Adipocyte (in vitro differentiated cells): Measurements from ENCODE around the gene CDH7.

ENCODE experiments used
- DNase-seq: peaks from one replicate; pipeline ENCODE4 v3.0.0-alpha.2; 2015; ENCODE audit warnings: low read depth
- H3K27me3 ChIP-seq: replicated peaks from 2 replicates; pipeline ENCODE4 v1.7.0; 2013; ENCODE audit warnings: mild to moderate bottlenecking, low read length, moderate library complexity; ENCODE audit not compliant: control insufficient read depth, insufficient read depth
- H3K36me3 ChIP-seq: 2 replicates; pipeline ENCODE4 v1.7.0; 2013; ENCODE audit warnings: low read length, mild to moderate bottlenecking, moderate library complexity; ENCODE audit not compliant: control insufficient read depth, insufficient read depth, severe bottlenecking
- H3K4me1 ChIP-seq: 2 replicates; pipeline ENCODE4 v1.7.0; 2013; ENCODE audit warnings: mild to moderate bottlenecking, low read length, moderate library complexity; ENCODE audit not compliant: control insufficient read depth, insufficient read depth
- H3K4me3 ChIP-seq: 2 replicates; pipeline ENCODE4 v1.7.0; 2013; ENCODE audit warnings: mild to moderate bottlenecking, low read length, moderate library complexity
- H3K9ac ChIP-seq: 2 replicates; pipeline ENCODE4 v1.7.0; 2013; ENCODE audit warnings: mild to moderate bottlenecking, low read length, moderate library complexity
- H3K9me3 ChIP-seq: 2 replicates; pipeline ENCODE4 v1.7.0; 2013; ENCODE audit warnings: mild to moderate bottlenecking, low read length, moderate library complexity; ENCODE audit not compliant: control insufficient read depth

The CDH7 gene

GRCh38 chr18:65751155-65752085 is 608 bp downstream of the CDH7 start:
- DNase-seq, result no peak
- Histone ChIP-seq H3K36me3 (no peaks in the 10 kb centered on the region), H3K4me1 (no peaks in the 10 kb centered on the region), H3K4me3 (no peak overlapping the region), H3K27me3 (peaks cover 26% of the 10 kb centered on the region), H3K9me3 (no peaks in the 10 kb centered on the region), H3K9ac (no peak overlapping the region)

DNA sequence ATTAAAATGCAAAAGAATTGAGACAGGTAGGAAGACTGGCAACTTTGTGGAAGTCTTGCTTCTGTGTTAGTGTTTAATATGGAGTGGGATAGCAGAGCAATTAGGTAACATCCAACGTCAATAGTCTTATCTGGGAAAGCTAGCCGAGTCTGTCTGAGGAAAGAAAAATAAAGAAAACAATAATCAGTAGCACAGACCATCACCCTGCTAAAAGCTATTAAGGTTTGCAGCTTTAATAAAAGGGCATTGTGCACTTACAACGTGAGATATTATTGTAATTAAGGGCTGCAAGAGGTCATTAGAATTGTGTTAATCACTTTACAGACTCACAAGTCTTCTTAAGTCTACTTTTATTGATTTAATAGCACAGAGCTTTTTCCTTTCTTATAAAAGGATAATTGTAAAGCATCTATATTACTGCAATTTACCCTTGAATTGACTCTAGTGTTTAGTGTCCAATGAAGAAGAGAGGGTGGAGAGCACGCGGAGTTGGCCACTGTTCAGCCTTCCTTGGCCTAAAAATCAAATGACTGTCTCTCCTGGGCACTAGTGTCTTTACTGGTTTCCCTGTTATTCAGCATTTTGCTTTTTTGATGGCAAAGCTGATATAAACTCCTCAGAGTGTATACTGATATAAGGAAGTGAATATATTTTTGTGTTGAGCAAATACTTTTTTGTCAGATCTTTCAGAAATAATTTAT is 2.0 kb downstream of the CDH7 start:
- Histone ChIP-seq H3K9ac (no peak overlapping the region), H3K4me1 (no peaks in the 10 kb centered on the region), H3K9me3 (no peaks in the 10 kb centered on the region), H3K36me3 (no peaks in the 10 kb centered on the region), H3K27me3 (peaks cover 26% of the 10 kb centered on the region), H3K4me3 (no peak overlapping the region)
- DNase-seq, result no peak

GRCh38 chr18:65753520-65753919 is 2.7 kb downstream of the CDH7 start:
- no peak for DNase-seq
- Histone ChIP-seq H3K36me3 (no peaks in the 10 kb centered on the region), H3K4me3 (no peak overlapping the region), H3K9ac (no peak overlapping the region), H3K27me3 (peaks cover 26% of the 10 kb centered on the region), H3K9me3 (no peaks in the 10 kb centered on the region), H3K4me1 (no peaks in the 10 kb centered on the region)

GRCh38 chr18:65754121-65754520 is 3.3 kb downstream of the CDH7 start:
- Histone ChIP-seq H3K9ac (no peak overlapping the region), H3K4me1 (no peaks in the 10 kb centered on the region), H3K36me3 (no peaks in the 10 kb centered on the region), H3K9me3 (no peaks in the 10 kb centered on the region), H3K4me3 (no peak overlapping the region), H3K27me3 (peaks cover 26% of the 10 kb centered on the region)
- no peak for DNase-seq

DNA sequence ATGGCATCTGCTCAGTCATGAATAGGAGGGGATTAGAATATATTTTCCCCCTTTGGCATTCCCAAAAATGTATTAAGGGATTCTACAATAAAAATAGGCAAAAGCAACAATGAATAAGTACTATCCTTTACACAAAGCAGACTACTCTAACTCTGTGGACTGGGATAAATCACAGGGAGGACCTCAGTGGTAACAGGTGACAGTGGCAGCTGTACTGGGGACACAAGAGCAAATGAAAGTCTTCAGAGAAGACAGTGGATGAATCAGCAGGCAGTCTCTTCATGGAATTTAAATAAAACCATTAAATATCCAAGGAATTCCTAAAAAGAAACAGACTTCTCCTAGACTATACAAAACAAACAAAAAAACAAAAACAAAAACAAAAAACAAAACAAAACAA is 4.8 kb downstream of the CDH7 start:
- peaks cover 18% of the 10 kb centered on the region for H3K27me3 ChIP-seq
- no peaks in the 10 kb centered on the region for H3K36me3 ChIP-seq
- no peak for DNase-seq
- no peaks in the 10 kb centered on the region for H3K9me3 ChIP-seq
- no peak overlapping the region for H3K4me3 ChIP-seq
- H3K4me1 ChIP-seq, result no peaks in the 10 kb centered on the region
- H3K9ac ChIP-seq, result no peak overlapping the region

DNA sequence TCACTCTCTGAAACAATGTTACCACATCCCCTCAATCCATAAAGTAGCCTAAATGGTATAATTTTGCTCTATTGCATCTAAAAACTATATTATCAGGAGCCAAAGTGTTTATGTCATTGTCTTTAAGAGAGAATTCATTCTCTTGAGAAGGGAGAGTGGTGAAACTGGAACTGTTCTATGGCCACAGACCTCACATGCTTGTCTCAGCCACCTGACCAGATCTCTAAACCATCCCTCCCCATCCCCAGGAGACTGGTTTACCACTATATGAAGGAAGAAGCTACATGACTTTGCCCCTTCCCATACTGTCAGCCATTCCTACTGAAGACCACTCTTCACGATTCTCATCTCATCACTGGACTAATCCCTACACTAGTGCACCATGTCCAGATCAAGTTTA is 9.6 kb downstream of the CDH7 start:
- Histone ChIP-seq H3K9ac (no peak overlapping the region), H3K27me3 (no peaks in the 10 kb centered on the region), H3K4me1 (no peaks in the 10 kb centered on the region), H3K9me3 (no peaks in the 10 kb centered on the region), H3K4me3 (no peak overlapping the region), H3K36me3 (no peaks in the 10 kb centered on the region)
- no peak for DNase-seq

DNA sequence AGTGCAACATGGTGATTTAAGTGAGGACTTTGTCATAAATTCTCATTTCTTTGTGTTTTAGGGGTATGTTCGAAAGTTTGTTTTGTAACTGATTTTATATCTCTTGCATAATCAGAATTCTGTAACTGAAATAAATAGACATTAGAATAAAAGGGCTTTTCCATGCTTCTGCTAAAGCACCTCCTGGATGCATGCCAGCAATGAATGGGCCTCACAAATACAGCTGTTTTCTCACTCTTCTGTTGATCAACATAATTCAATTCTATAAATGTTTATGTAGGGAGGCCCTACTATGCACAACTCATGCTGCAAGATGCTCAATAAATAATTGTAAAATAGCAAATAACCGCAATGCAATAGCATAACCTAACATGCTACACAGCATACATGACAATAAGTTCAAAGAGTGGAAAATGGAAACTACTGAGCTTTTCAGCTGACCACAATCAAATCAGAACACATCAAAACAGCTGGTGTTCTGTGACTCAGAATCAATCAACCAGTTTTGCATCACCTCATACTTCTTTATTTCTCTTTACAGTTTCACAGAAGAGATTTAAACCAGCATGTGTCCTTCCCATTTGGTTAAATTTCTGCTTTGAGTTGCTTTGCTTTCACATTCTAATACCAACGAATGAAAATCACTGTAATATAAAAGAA is 11.0 kb downstream of the CDH7 start:
- Histone ChIP-seq H3K4me1 (no peaks in the 10 kb centered on the region), H3K4me3 (no peak overlapping the region), H3K9me3 (no peaks in the 10 kb centered on the region), H3K27me3 (no peaks in the 10 kb centered on the region), H3K36me3 (no peaks in the 10 kb centered on the region), H3K9ac (no peak overlapping the region)
- no peak for DNase-seq

DNA sequence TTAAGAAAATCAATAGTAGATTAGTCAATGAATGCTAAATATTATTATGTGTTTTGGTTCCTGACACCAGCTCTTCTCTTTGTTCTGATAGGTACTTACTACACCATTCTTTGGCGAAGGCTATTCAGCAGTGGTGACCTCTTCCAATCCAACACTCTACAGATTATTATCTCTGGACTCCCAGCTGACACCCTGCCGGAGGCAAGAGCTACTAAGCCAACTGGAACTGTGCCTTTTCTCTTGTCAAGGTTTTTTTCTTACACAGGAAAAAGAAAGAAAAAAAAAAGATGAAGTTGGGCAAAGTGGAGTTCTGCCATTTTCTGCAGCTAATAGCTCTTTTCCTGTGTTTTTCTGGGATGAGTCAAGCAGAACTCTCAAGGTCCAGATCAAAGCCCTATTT is 11.7 kb downstream of the CDH7 start:
- H3K9ac ChIP-seq, result no peak overlapping the region
- H3K36me3 ChIP-seq, result no peaks in the 10 kb centered on the region
- H3K4me3 ChIP-seq, result no peak overlapping the region
- H3K27me3 ChIP-seq, result no peaks in the 10 kb centered on the region
- no peaks in the 10 kb centered on the region for H3K9me3 ChIP-seq
- DNase-seq, result no peak
- H3K4me1 ChIP-seq, result no peaks in the 10 kb centered on the region

DNA sequence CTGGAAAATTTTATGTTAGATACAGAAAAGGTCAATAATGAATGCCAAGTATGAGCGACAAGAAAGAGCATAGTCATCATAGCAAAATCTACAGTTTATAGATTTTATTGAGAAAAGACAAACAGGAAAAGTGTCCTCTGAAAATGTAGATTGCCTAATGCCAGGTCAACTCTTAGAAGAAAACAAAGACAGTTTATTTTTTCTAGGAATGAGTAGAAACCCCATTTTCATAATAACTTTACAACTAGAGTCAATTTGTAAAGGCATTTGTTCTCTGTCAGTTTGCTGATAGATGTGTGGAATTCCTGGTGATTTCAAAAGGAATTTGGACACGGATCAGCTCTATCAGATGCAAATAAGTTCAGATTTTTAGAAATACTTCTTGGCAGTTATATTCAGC is 16.6 kb downstream of the CDH7 start:
- Histone ChIP-seq H3K9ac (no peak overlapping the region), H3K4me3 (no peak overlapping the region), H3K9me3 (no peaks in the 10 kb centered on the region), H3K4me1 (no peaks in the 10 kb centered on the region), H3K36me3 (no peaks in the 10 kb centered on the region), H3K27me3 (no peaks in the 10 kb centered on the region)
- DNase-seq, result no peak

- DNase-seq, result no peak
- Histone ChIP-seq H3K4me1 (no peaks in the 10 kb centered on the region), H3K9me3 (no peaks in the 10 kb centered on the region)
Measured at GRCh38 chr18:65768120-65768778, 17.4 kb downstream of the CDH7 start.

DNA sequence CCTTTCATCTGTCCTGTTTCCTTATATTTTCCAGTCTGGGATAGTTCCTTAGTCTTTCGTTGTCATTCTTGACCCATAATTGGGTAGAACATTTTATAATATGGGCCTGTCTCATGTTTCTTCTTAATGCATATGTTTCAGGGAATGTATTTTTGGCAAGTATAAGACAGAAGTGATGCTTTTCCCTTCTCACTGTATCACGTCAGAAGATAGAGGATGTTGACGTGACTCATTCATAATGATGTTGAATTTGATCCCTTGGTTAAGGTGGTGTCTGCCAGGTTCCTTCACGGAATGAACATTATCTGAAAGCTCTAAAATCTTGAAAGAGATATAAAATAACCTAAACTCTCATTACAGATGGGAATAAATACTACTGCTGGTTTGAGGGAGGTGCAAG is 18.8 kb downstream of the CDH7 start:
- Histone ChIP-seq H3K9me3 (no peaks in the 10 kb centered on the region), H3K9ac (no peak overlapping the region), H3K4me1 (no peaks in the 10 kb centered on the region), H3K27me3 (no peaks in the 10 kb centered on the region), H3K4me3 (no peak overlapping the region), H3K36me3 (no peaks in the 10 kb centered on the region)
- no peak for DNase-seq

More at GRCh38 chr18:65768120-65768778, 17.4 kb downstream of the CDH7 start:
- Histone ChIP-seq H3K4me3 (no peak overlapping the region), H3K27me3 (no peaks in the 10 kb centered on the region), H3K36me3 (no peaks in the 10 kb centered on the region), H3K9ac (no peak overlapping the region)
